GM12878 (cell line): ENCODE results near the gene RRAD. TPM values are rescaled to one million over a fixed set of nuclear protein-coding genes. Genes with fewer than 3 reads are reported as not detected.

ENCODE experiments used
- ASH2L ChIP-seq: fragments of 300-600, 200-600 bp; sonication (generic); IDR thresholded peaks from 2 replicates; pipeline ENCODE4 v1.6.1; 2017; ENCODE audit warnings: low read depth, mild to moderate bottlenecking, borderline replicate concordance
- BHLHE40 ChIP-seq, 2 experiments: fragments of 450-650 bp in 1 of 2; IDR thresholded peaks; 2 replicates each; pipeline ENCODE4 v1.6.1; 2011 to 2017; ENCODE audit warnings: low read depth in 2 of 2, borderline replicate concordance in 1 of 2, improper control_type of control experiment in 1 of 2, low read length in 1 of 2, mild to moderate bottlenecking in 1 of 2
- CHD4 ChIP-seq: fragments of 200-600 bp; sonication (generic); IDR thresholded peaks from 2 replicates; pipeline ENCODE4 v1.6.1; 2016; ENCODE audit warnings: mild to moderate bottlenecking
- EGR1 ChIP-seq, 2 experiments: IDR thresholded peaks; 1 replicate in 1 of 2; 2 replicates in 1 of 2; pipeline ENCODE4 v1.6.1; 2011 to 2012; ENCODE audit warnings: low read depth in 2 of 2, low read length in 2 of 2, borderline replicate concordance in 1 of 2, mild to moderate bottlenecking in 1 of 2, moderate library complexity in 1 of 2
- ESRRA ChIP-seq: IDR thresholded peaks from 2 replicates; pipeline ENCODE4 v1.6.1; 2012; ENCODE audit warnings: mild to moderate bottlenecking, low read length, improper control_type of control experiment
- FOXK2 ChIP-seq: fragments of 450-650 bp; IDR thresholded peaks from 2 replicates; pipeline ENCODE4 v1.6.1; 2017; ENCODE audit warnings: mild to moderate bottlenecking, moderate library complexity
- FOXM1 ChIP-seq: IDR thresholded peaks from 2 replicates; pipeline ENCODE4 v1.6.1; 2012; ENCODE audit warnings: low read depth, mild to moderate bottlenecking, inconsistent platforms, low read length, moderate library complexity
- IKZF2 ChIP-seq, 2 experiments: fragments of 450-650 bp; IDR thresholded peaks; 2 replicates each; pipeline ENCODE4 v1.6.1; 2017; ENCODE audit warnings: mild to moderate bottlenecking in 2 of 2, moderate library complexity in 2 of 2
- MEF2A ChIP-seq: IDR thresholded peaks from 2 replicates; pipeline ENCODE4 v1.6.1; 2011; ENCODE audit warnings: low read depth, mild to moderate bottlenecking, low read length, moderate library complexity; ENCODE audit not compliant: insufficient read depth
- MYC ChIP-seq: IDR thresholded peaks from 2 replicates; pipeline ENCODE4 v1.6.1; 2011; ENCODE audit warnings: mild to moderate bottlenecking, low read length, moderate library complexity, inconsistent platforms; ENCODE audit not compliant: insufficient read depth, insufficient replicate concordance, insufficient read length, severe bottlenecking
- RCOR1 ChIP-seq: conservative IDR thresholded peaks from 2 replicates; pipeline ENCODE4 v1.6.1; 2012; ENCODE audit warnings: low read depth, low read length, improper control_type of control experiment
- RELA ChIP-seq: fragments of 450-650 bp; IDR thresholded peaks from 2 replicates; pipeline ENCODE4 v1.8.0; 2014; ENCODE audit warnings: borderline replicate concordance; ENCODE audit not compliant: partially characterized antibody
- SMARCA5 ChIP-seq: fragments of 450-650 bp; IDR thresholded peaks from 2 replicates; pipeline ENCODE4 v1.6.1; 2017; ENCODE audit warnings: mild to moderate bottlenecking
- SRF ChIP-seq, 2 experiments: IDR thresholded peaks; 2 replicates each; pipeline ENCODE4 v1.6.1; 2011; ENCODE audit warnings: low read depth in 2 of 2, low read length in 2 of 2, mild to moderate bottlenecking in 1 of 2, moderate library complexity in 1 of 2
- polyA plus RNA-seq, 11 experiments: library from polyadenylated mRNA; depleted of rRNA in 4 of 11; unstranded in 6 of 11; stranded (reverse) in 5 of 11; fragments of >200 nt; fragmentation: Nextera tagmentation in 4 of 11; fragmentation: Illumina TruSeq in 1 of 11; extraction: Ambion mirVana in 4 of 11; extraction: Trizol in 1 of 11; gene quantifications; 1 replicate in 1 of 11; 2 replicates in 10 of 11; pipeline versions ENCODE4 v1.2.1 to v1.2.3, GENCODE V29; 2011 to 2016; ENCODE audit warnings: inconsistent platforms in 2 of 11, missing spikeins in 2 of 11, low read depth in 1 of 11
- total RNA-seq, 4 experiments: library from RNA; depleted of rRNA in 3 of 4; stranded (reverse); fragments of >200 nt in 3 of 4; fragmentation: Illumina TruSeq in 1 of 4; extraction: Trizol in 1 of 4; gene quantifications; 2 replicates each; pipeline versions ENCODE4 v1.2.1 to v1.2.3, GENCODE V29; 2013 to 2021
- TF ChIP-seq, protein P1 (sequence below): IDR thresholded peaks from 2 replicates; pipeline ENCODE4 v1.6.1; 2011; ENCODE audit warnings: borderline replicate concordance, low read depth, mild to moderate bottlenecking, moderate library complexity, mixed read lengths, low read length; ENCODE audit not compliant: insufficient read depth; ENCODE audit errors: extremely low read length
- TF ChIP-seq, protein P2 (sequence below): IDR thresholded peaks from 2 replicates; pipeline ENCODE4 v1.6.1; 2012; ENCODE audit warnings: improper control_type of control experiment, low read depth, low read length; ENCODE audit not compliant: insufficient replicate concordance
- TF ChIP-seq, protein P3 (sequence below): fragments of 450-650 bp; IDR thresholded peaks from 2 replicates; pipeline ENCODE4 v1.6.1; 2017; ENCODE audit warnings: antibody characterized with exemption, mild to moderate bottlenecking, moderate library complexity
- TF ChIP-seq, protein P4 (sequence below): IDR thresholded peaks from 2 replicates; pipeline ENCODE4 v1.6.1; 2012; ENCODE audit warnings: low read length, inconsistent platforms

The RRAD gene
- total and polyA plus RNA-seq, 10 of the 15 experiments (the other 5 are each of a cell fraction or from before 2014, with no cell fraction given), result 0.11 to 8.5 (median 2.8) TPM

DNA sequence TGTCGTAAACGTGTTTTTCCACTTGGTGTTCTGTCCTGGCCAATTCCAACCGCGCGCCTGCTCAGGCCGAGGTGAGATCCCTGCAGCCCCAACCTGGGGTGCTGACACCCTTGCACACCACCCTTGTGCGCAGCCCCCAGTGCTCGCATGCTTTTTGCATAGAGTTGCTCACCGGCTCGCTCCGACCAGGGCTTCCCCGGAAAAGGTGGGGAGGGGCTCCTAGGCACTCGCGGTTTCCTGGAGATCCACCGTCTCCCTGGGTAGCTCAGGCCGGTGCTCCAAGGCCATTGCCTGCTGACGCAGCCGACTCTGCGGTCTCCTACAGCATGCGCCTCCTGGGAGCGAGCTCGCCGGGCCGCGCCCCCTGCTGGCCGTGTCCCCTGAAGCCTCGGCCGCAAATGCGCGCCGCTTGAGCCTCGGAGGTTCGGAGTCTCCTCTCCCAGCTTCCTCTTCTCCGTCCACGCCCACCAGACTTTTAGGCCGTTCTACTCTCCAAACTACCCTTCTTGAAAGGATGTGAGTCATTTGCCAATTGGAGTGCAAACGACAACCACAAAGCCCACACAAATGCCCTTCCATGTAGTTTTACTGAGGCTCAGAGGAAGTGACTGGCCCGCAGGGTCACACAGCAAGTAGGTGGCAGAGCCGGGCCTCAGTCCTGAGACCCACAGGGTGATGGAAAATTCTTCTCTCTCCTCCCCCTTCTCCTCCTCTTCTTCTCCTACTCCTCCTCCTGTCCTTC is 52.2 kb downstream of the RRAD start (continued):
- peak; percentile 94 for TF ChIP-seq SMARCA5
- TF ChIP-seq, protein P1, sequence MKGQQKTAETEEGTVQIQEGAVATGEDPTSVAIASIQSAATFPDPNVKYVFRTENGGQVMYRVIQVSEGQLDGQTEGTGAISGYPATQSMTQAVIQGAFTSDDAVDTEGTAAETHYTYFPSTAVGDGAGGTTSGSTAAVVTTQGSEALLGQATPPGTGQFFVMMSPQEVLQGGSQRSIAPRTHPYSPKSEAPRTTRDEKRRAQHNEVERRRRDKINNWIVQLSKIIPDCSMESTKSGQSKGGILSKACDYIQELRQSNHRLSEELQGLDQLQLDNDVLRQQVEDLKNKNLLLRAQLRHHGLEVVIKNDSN, result no peak
- TF ChIP-seq, protein P2, sequence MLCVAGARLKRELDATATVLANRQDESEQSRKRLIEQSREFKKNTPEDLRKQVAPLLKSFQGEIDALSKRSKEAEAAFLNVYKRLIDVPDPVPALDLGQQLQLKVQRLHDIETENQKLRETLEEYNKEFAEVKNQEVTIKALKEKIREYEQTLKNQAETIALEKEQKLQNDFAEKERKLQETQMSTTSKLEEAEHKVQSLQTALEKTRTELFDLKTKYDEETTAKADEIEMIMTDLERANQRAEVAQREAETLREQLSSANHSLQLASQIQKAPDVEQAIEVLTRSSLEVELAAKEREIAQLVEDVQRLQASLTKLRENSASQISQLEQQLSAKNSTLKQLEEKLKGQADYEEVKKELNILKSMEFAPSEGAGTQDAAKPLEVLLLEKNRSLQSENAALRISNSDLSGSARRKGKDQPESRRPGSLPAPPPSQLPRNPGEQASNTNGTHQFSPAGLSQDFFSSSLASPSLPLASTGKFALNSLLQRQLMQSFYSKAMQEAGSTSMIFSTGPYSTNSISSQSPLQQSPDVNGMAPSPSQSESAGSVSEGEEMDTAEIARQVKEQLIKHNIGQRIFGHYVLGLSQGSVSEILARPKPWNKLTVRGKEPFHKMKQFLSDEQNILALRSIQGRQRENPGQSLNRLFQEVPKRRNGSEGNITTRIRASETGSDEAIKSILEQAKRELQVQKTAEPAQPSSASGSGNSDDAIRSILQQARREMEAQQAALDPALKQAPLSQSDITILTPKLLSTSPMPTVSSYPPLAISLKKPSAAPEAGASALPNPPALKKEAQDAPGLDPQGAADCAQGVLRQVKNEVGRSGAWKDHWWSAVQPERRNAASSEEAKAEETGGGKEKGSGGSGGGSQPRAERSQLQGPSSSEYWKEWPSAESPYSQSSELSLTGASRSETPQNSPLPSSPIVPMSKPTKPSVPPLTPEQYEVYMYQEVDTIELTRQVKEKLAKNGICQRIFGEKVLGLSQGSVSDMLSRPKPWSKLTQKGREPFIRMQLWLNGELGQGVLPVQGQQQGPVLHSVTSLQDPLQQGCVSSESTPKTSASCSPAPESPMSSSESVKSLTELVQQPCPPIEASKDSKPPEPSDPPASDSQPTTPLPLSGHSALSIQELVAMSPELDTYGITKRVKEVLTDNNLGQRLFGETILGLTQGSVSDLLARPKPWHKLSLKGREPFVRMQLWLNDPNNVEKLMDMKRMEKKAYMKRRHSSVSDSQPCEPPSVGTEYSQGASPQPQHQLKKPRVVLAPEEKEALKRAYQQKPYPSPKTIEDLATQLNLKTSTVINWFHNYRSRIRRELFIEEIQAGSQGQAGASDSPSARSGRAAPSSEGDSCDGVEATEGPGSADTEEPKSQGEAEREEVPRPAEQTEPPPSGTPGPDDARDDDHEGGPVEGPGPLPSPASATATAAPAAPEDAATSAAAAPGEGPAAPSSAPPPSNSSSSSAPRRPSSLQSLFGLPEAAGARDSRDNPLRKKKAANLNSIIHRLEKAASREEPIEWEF, result no peak
- peak; percentile 32; the same call in 1 of the 2 replicates for TF ChIP-seq FOXM1
- TF ChIP-seq MYC, result peak; percentile 37
- no peak for TF ChIP-seq ASH2L
- TF ChIP-seq IKZF2 (IDR thresholded peaks at IDR 0.05), result peak; percentile 91 to 92
- TF ChIP-seq SRF (IDR thresholded peaks at IDR 0.05; ENCODE audit: low read depth in 2 of 2, low read length in 2 of 2), result no peak
- TF ChIP-seq, protein P3, sequence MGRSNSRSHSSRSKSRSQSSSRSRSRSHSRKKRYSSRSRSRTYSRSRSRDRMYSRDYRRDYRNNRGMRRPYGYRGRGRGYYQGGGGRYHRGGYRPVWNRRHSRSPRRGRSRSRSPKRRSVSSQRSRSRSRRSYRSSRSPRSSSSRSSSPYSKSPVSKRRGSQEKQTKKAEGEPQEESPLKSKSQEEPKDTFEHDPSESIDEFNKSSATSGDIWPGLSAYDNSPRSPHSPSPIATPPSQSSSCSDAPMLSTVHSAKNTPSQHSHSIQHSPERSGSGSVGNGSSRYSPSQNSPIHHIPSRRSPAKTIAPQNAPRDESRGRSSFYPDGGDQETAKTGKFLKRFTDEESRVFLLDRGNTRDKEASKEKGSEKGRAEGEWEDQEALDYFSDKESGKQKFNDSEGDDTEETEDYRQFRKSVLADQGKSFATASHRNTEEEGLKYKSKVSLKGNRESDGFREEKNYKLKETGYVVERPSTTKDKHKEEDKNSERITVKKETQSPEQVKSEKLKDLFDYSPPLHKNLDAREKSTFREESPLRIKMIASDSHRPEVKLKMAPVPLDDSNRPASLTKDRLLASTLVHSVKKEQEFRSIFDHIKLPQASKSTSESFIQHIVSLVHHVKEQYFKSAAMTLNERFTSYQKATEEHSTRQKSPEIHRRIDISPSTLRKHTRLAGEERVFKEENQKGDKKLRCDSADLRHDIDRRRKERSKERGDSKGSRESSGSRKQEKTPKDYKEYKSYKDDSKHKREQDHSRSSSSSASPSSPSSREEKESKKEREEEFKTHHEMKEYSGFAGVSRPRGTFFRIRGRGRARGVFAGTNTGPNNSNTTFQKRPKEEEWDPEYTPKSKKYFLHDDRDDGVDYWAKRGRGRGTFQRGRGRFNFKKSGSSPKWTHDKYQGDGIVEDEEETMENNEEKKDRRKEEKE, result no peak
- 0 out of 2 replicates have a peak, but pooled peaks have one; percentile 50 for TF ChIP-seq ESRRA
- TF ChIP-seq CHD4, result no peak
- TF ChIP-seq MEF2A, result peak; percentile 70
- TF ChIP-seq, protein P4, sequence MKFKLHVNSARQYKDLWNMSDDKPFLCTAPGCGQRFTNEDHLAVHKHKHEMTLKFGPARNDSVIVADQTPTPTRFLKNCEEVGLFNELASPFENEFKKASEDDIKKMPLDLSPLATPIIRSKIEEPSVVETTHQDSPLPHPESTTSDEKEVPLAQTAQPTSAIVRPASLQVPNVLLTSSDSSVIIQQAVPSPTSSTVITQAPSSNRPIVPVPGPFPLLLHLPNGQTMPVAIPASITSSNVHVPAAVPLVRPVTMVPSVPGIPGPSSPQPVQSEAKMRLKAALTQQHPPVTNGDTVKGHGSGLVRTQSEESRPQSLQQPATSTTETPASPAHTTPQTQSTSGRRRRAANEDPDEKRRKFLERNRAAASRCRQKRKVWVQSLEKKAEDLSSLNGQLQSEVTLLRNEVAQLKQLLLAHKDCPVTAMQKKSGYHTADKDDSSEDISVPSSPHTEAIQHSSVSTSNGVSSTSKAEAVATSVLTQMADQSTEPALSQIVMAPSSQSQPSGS, result peak; percentile 53; the same call in 1 of the 2 replicates
- TF ChIP-seq RELA, result no peak
- 0 out of 2 replicates have a peak, but pooled peaks have one; percentile 46 for TF ChIP-seq RCOR1
- TF ChIP-seq EGR1 (IDR thresholded peaks at IDR 0.05; ENCODE audit: borderline replicate concordance in 1 of 2, low read depth in 2 of 2, low read length in 2 of 2), result peak in 1 of 2 experiments; percentile 60; a peak in 2 of 3 replicates
- no peak for TF ChIP-seq FOXK2
- TF ChIP-seq BHLHE40 (IDR thresholded peaks at IDR 0.05; ENCODE audit: borderline replicate concordance in 1 of 2, low read depth in 2 of 2, low read length in 1 of 2), result peak; percentile 76 to 91
